ENCODE measurements around the gene TJP1.
"Not testable (repeated sequence)": the region's sequence is repeated elsewhere in the genome, so short reads cannot be mapped to it uniquely, and the experiment has no call there.

Gene TJP1

DNA sequence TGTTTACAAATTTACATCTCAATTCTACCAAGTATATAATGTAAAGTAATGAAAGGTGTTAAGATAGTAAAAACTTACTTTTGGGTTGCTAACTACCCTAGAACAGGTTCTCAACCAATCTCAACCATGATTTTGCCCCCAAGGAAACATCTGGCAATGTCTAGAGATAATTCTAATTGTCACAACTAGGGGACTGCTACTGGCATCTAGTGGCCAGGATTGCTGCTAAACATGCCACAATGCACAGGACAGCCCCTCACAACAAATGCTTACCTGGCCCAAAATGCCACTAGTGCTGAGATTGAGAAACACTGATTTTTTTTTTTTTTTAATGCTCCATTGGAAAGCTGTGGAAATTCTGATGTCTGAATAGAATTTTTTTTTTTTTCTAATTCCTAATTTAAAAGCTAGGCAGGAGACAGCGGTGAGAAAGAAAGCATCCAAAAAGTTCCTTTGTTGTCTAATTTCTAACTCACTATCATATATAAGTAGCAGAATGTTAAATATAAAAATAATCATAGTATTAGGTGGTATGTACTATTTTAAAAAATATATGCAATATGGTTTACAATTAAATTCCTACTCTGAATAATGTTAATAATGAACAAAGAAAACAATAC, 81.5 kb downstream of the TJP1 start:
- H3K4me1 ChIP-seq (ENCODE audit: control insufficient read depth, insufficient read depth, low read length), result no peaks in the 10 kb centered on the region
- H3K27ac ChIP-seq (ENCODE audit: insufficient read depth, low read depth, low read length, poor library complexity, severe bottlenecking), result no peak overlapping the region
- H3K27me3 ChIP-seq (ENCODE audit: control insufficient read depth, insufficient read depth, low read length, poor library complexity, severe bottlenecking), result no peaks in the 10 kb centered on the region
- no peaks in the 10 kb centered on the region for H3K9me3 ChIP-seq (ENCODE audit: control insufficient read depth, low read length)
- no peak overlapping the region for H3K4me3 ChIP-seq (ENCODE audit: insufficient read depth, low read depth, low read length)
- no CpG with 5 or more reads among the region's 1 CpG for WGBS, 2 experiments
- H3K36me3 ChIP-seq (ENCODE audit: control insufficient read depth, insufficient read depth, low read length), result peaks cover 13% of the 10 kb centered on the region

DNA sequence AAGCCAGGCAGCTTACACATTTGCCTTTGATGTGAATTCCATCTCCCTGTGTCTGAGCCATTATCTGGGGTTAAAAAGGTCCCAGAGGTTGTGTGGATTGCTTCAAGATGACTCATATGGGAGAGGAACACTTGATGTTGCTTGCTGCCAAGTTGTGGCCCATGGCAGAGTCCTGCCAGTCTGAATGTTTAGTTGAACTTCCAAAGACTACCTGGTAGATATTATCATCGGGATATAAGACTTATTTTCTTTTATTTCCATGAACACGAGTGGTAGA, 85.6 kb downstream of the TJP1 start:
- Histone ChIP-seq H3K4me3 (ENCODE audit: insufficient read depth, low read depth, low read length) (no peak overlapping the region), H3K27me3 (ENCODE audit: control insufficient read depth, insufficient read depth, low read length, poor library complexity, severe bottlenecking) (no peaks in the 10 kb centered on the region), H3K4me1 (ENCODE audit: control insufficient read depth, insufficient read depth, low read length) (no peaks in the 10 kb centered on the region), H3K9me3 (ENCODE audit: control insufficient read depth, low read length) (no peaks in the 10 kb centered on the region), H3K27ac (ENCODE audit: insufficient read depth, low read depth, low read length, poor library complexity, severe bottlenecking) (no peak overlapping the region), H3K36me3 (ENCODE audit: control insufficient read depth, insufficient read depth, low read length) (peaks cover 26% of the 10 kb centered on the region)
- 86% methylated on average over 2 of the region's 2 CpGs; no CpG with 5 or more reads in 1 of the 2 experiments for WGBS, 2 experiments

DNA sequence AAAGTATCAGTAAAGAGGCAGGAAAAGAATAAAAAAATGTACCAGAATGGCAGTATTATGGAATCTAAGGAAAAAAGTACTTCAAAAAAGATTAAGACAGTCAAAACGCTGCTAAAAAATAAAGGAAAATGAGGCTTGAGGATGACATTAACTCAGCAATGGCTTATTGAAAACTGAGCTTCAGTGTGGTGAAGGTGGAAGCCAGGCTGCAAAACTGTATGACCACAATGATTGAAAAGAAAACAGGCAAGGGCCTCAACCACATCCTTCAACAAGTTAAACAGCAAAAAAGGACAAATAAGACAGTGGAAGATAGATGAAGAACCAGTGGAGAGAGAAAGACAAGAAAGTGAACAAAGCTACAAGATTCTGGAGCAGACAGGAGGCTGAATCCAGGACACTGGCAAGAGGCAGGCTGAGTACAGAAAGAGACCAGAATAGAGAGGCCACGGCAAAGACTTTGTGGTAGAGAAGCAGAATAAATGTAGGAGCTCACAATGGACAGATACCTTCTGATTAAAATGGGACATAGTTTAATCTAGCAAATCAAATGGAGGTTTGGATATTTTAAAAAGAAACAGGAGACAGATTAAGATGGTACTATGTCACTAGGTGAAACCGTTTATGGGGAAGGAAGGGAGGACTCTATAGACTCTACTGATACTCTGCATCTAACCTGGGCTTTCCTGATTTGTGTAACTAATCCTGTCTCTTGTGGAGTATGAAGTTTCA, 86.1 kb downstream of the TJP1 start:
- no peak overlapping the region for H3K4me3 ChIP-seq (ENCODE audit: insufficient read depth, low read depth, low read length)
- H3K36me3 ChIP-seq (ENCODE audit: control insufficient read depth, insufficient read depth, low read length), result peaks cover 27% of the 10 kb centered on the region
- WGBS, 2 experiments, result 91 to 96% methylated on average over 3 of the region's 3 CpGs
- no peaks in the 10 kb centered on the region for H3K4me1 ChIP-seq (ENCODE audit: control insufficient read depth, insufficient read depth, low read length)
- H3K27ac ChIP-seq (ENCODE audit: insufficient read depth, low read depth, low read length, poor library complexity, severe bottlenecking), result no peak overlapping the region
- no peaks in the 10 kb centered on the region for H3K27me3 ChIP-seq (ENCODE audit: control insufficient read depth, insufficient read depth, low read length, poor library complexity, severe bottlenecking)
- H3K9me3 ChIP-seq (ENCODE audit: control insufficient read depth, low read length), result no peaks in the 10 kb centered on the region

DNA sequence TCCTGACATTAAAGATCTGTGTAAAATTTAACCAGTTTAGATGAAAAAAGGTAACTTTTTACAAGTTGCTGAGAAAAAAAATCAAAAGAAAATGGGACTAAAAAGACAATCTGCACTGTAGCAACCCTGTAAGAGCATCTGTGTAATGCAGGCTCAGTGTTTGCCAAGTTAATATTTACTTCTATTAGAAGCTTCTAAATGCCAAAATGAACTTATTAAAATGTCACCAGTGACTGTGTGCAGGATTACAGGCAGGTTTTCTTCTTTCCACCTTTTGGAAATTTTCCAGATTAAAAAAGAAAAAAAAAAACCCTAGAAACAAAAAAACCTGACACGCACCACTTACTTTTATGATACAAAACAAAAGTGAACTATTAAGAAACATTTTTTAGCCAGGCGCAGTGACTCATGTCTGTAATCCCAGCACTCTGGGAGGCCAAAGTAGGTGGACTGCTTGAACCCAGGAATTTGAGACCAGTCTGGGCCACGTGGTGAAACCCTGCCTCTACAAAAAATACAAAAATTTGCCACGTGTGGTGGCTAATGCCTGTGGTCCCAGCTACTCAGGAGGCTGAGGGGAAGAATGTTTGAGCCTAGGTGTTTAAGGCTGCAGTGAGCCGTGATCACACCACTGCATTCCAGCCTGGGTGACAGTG, 87.2 kb downstream of the TJP1 start:
- H3K4me3 ChIP-seq (ENCODE audit: insufficient read depth, low read depth, low read length), result no peak overlapping the region
- no peaks in the 10 kb centered on the region for H3K9me3 ChIP-seq (ENCODE audit: control insufficient read depth, low read length)
- H3K4me1 ChIP-seq (ENCODE audit: control insufficient read depth, insufficient read depth, low read length), result no peaks in the 10 kb centered on the region
- H3K27me3 ChIP-seq (ENCODE audit: control insufficient read depth, insufficient read depth, low read length, poor library complexity, severe bottlenecking), result no peaks in the 10 kb centered on the region
- no peak overlapping the region for H3K27ac ChIP-seq (ENCODE audit: insufficient read depth, low read depth, low read length, poor library complexity, severe bottlenecking)
- H3K36me3 ChIP-seq (ENCODE audit: control insufficient read depth, insufficient read depth, low read length), result peaks cover 21% of the 10 kb centered on the region
- 93 to 97% methylated on average over 5 of the region's 5 CpGs for WGBS, 2 experiments

DNA sequence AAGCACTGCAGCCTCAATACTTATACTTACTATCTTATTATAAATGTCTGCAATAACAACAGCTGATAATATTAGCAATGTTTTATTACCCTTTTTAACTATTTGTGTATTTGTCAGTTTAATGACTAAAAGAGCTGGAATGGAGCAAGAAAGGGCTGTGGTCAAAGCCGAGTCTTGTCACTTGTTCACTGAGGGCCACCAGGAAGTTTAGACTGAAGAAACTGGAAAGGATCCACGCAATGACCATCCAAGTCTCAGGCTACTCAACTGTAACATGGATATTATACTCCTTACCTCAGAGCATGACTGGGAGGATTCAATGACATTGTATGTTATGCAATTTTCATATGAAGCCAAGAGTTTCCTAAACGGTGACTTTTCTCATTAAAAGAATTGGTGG, 90.4 kb downstream of the TJP1 start:
- Histone ChIP-seq H3K4me3 (ENCODE audit: insufficient read depth, low read depth, low read length) (no peak overlapping the region), H3K9me3 (ENCODE audit: control insufficient read depth, low read length) (no peaks in the 10 kb centered on the region), H3K27ac (ENCODE audit: insufficient read depth, low read depth, low read length, poor library complexity, severe bottlenecking) (no peak overlapping the region), H3K4me1 (ENCODE audit: control insufficient read depth, insufficient read depth, low read length) (no peaks in the 10 kb centered on the region), H3K27me3 (ENCODE audit: control insufficient read depth, insufficient read depth, low read length, poor library complexity, severe bottlenecking) (no peaks in the 10 kb centered on the region), H3K36me3 (ENCODE audit: control insufficient read depth, insufficient read depth, low read length) (peaks cover 22% of the 10 kb centered on the region)
- 94 to 96% methylated on average over 3 of the region's 3 CpGs for WGBS, 2 experiments

DNA sequence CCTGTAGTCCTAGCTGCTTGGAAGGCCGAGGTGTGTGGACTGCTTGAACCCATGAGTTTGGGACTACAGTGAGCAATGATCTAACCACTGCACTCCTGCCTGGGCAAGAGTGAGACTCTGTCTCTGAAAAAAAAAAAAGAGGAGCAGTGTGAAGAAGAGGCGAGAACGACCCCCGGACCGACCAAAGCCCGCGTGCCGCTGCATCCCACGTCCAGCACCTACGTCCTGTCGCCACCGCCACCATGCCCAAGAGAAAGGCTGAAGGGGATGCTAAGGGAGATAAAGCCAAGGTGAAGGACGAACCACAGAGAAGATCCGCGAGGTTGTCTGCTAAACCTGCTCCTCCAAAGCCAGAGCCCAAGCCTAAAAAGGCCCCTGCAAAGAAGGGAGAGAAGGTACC, 91.8 kb downstream of the TJP1 start:
- not testable (repeated sequence) for H3K4me3 ChIP-seq (ENCODE audit: insufficient read depth, low read depth, low read length); H3K27me3 ChIP-seq (ENCODE audit: control insufficient read depth, insufficient read depth, low read length, poor library complexity, severe bottlenecking); H3K4me1 ChIP-seq (ENCODE audit: control insufficient read depth, insufficient read depth, low read length); H3K27ac ChIP-seq (ENCODE audit: insufficient read depth, low read depth, low read length, poor library complexity, severe bottlenecking); H3K9me3 ChIP-seq (ENCODE audit: control insufficient read depth, low read length)
- peaks cover 31% of the 10 kb centered on the region for H3K36me3 ChIP-seq (ENCODE audit: control insufficient read depth, insufficient read depth, low read length)
- 95 to 98% methylated on average over 12 of the region's 15 CpGs for WGBS, 2 experiments

DNA sequence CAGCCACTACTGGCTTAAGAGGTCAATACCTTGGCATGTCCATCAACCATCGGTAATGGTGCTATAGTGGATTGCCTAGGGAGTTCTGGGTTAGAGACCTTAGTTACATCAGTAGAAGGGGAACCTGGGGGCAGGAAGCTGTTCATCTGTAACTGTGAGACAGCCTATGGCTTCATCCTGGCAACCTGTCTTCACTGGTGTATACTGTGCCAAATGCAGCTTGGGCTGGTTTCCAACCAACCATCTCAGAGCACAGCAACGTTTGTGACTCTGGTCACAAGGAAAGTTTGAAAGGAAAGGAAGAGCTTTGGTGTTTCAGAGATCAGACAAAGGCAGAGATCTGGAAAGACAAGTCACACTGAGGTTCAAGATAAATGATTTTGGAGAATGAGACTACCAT, 93.8 kb downstream of the TJP1 start:
- Histone ChIP-seq H3K9me3 (ENCODE audit: control insufficient read depth, low read length) (no peaks in the 10 kb centered on the region), H3K4me3 (ENCODE audit: insufficient read depth, low read depth, low read length) (no peak overlapping the region), H3K4me1 (ENCODE audit: control insufficient read depth, insufficient read depth, low read length) (no peaks in the 10 kb centered on the region), H3K27me3 (ENCODE audit: control insufficient read depth, insufficient read depth, low read length, poor library complexity, severe bottlenecking) (no peaks in the 10 kb centered on the region), H3K27ac (ENCODE audit: insufficient read depth, low read depth, low read length, poor library complexity, severe bottlenecking) (no peak overlapping the region), H3K36me3 (ENCODE audit: control insufficient read depth, insufficient read depth, low read length) (peaks cover 45% of the 10 kb centered on the region)
- 95 to 98% methylated on average over 2 of the region's 2 CpGs for WGBS, 2 experiments

DNA sequence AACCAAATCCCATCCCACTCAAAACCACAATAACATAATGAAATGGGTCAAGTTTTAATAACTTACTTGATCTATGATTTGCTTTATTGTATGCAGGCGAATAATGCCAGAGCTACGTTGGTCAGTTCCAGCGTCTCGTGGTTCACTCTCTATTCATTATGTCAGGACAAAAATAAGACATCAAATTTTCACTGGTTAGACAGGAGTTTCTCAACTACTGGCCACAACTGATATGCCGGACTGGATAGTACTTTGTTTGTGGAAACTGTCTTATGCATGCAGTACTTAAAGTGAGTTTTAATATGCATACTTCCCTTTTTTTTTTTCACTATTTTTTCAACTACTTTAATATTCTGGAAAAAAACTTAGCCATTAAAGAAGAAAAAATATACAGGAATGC, 94.4 kb downstream of the TJP1 start:
- H3K4me1 ChIP-seq (ENCODE audit: control insufficient read depth, insufficient read depth, low read length), result no peaks in the 10 kb centered on the region
- WGBS, 2 experiments, result 94 to 96% methylated on average over 5 of the region's 5 CpGs
- no peaks in the 10 kb centered on the region for H3K27me3 ChIP-seq (ENCODE audit: control insufficient read depth, insufficient read depth, low read length, poor library complexity, severe bottlenecking)
- peaks cover 51% of the 10 kb centered on the region for H3K36me3 ChIP-seq (ENCODE audit: control insufficient read depth, insufficient read depth, low read length)
- no peaks in the 10 kb centered on the region for H3K9me3 ChIP-seq (ENCODE audit: control insufficient read depth, low read length)
- no peak overlapping the region for H3K27ac ChIP-seq (ENCODE audit: insufficient read depth, low read depth, low read length, poor library complexity, severe bottlenecking)
- H3K4me3 ChIP-seq (ENCODE audit: insufficient read depth, low read depth, low read length), result no peak overlapping the region

DNA sequence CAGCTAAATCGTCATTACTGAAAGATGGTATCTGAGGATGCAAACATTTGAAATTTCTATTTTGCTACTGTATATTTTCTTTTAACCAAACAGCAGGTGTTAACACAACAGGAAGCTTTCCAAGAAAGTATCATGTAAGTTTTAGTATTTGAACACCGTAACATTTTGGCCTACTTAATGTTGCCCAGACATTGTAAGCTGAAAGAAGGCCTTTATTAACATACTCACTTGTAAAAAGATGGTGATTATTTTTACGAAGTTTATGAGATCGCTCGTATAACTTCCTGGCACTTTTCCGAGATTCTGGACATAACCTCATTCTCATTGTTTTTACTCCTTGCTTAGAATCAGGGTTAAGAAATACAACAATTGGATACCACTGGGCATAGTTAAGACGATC, 95.7 kb downstream of the TJP1 start:
- WGBS, 2 experiments, result 97 to 100% methylated on average over 6 to 7 of the region's 7 CpGs
- Histone ChIP-seq H3K4me3 (ENCODE audit: insufficient read depth, low read depth, low read length) (no peak overlapping the region), H3K27ac (ENCODE audit: insufficient read depth, low read depth, low read length, poor library complexity, severe bottlenecking) (no peak overlapping the region), H3K9me3 (ENCODE audit: control insufficient read depth, low read length) (no peaks in the 10 kb centered on the region), H3K36me3 (ENCODE audit: control insufficient read depth, insufficient read depth, low read length) (peaks cover 53% of the 10 kb centered on the region), H3K4me1 (ENCODE audit: control insufficient read depth, insufficient read depth, low read length) (no peaks in the 10 kb centered on the region), H3K27me3 (ENCODE audit: control insufficient read depth, insufficient read depth, low read length, poor library complexity, severe bottlenecking) (no peaks in the 10 kb centered on the region)

DNA sequence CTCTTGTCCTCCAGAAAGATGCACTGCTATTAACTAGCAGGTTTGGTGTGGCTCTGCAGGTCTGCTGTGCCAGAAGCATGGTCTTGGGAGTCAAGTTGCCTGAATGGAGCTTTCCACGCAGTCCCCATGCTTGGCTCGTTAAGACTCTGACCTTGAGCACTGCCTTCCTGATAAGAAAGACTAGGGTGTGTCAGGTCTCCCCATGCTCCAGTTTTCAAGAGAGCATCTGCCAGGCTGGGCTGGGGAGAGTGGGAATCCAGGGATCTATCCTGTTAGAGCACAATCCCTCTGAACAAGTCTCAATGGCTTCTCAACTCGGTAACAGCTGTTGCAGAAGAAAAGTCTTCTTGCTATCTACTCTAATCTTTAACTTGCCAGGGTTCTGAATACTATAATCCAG, 98.2 kb downstream of the TJP1 start:
- Histone ChIP-seq H3K4me1 (ENCODE audit: control insufficient read depth, insufficient read depth, low read length) (no peaks in the 10 kb centered on the region), H3K27me3 (ENCODE audit: control insufficient read depth, insufficient read depth, low read length, poor library complexity, severe bottlenecking) (no peaks in the 10 kb centered on the region), H3K4me3 (ENCODE audit: insufficient read depth, low read depth, low read length) (no peak overlapping the region), H3K36me3 (ENCODE audit: control insufficient read depth, insufficient read depth, low read length) (peaks cover 73% of the 10 kb centered on the region), H3K27ac (ENCODE audit: insufficient read depth, low read depth, low read length, poor library complexity, severe bottlenecking) (no peak overlapping the region), H3K9me3 (ENCODE audit: control insufficient read depth, low read length) (no peaks in the 10 kb centered on the region)
- 95 to 97% methylated on average over 3 of the region's 3 CpGs for whole genome bisulfite sequencing, 2 experiments

All from ectodermal cell (in vitro differentiated cells).